ENCODE data around the gene TUBA1B.

DNA sequence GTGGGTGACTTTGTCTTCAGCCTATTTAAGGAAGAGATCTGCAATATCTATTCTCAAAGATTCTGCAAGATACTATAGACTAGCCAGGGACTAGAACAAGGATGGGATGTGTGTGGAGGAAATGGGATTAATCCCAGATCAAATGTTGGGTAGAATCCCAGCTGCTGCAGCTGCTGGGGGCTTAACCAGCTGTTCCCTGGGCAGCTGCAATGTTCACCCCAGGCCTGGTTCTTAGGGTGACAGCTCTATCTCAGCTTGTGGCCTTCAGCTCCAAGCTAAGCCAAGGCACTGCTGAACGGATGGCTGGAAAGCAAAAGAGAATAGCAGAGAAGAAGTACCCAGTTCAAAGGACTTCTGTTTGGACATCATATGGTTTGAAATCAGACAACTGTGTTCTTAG lies 51.4 kb downstream of the TUBA1B start:
- no peak for TF ChIP-seq POLR2A (IDR thresholded peaks at IDR 0.05)
- TF ChIP-seq, protein P1, sequence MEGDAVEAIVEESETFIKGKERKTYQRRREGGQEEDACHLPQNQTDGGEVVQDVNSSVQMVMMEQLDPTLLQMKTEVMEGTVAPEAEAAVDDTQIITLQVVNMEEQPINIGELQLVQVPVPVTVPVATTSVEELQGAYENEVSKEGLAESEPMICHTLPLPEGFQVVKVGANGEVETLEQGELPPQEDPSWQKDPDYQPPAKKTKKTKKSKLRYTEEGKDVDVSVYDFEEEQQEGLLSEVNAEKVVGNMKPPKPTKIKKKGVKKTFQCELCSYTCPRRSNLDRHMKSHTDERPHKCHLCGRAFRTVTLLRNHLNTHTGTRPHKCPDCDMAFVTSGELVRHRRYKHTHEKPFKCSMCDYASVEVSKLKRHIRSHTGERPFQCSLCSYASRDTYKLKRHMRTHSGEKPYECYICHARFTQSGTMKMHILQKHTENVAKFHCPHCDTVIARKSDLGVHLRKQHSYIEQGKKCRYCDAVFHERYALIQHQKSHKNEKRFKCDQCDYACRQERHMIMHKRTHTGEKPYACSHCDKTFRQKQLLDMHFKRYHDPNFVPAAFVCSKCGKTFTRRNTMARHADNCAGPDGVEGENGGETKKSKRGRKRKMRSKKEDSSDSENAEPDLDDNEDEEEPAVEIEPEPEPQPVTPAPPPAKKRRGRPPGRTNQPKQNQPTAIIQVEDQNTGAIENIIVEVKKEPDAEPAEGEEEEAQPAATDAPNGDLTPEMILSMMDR (IDR thresholded peaks at IDR 0.05) = no peak

All from testis (tissue), 2 donors.